GM23338 (cell line): ENCODE measurements around the gene ME1.

ENCODE experiments used
- CREB1 ChIP-seq: fragments of 250-450 bp; sonication (Bioruptor Pico); IDR thresholded peaks from 2 replicates; pipeline ENCODE4 v1.5.0; 2020; ENCODE audit warnings: low read depth, mild to moderate bottlenecking, moderate library complexity
- EZH2 ChIP-seq: fragments of 200-600 bp; sonication (generic); IDR thresholded peaks from one replicate; pipeline ENCODE4 v1.8.0; 2017; ENCODE audit warnings: antibody characterized with exemption, mild to moderate bottlenecking, low read depth; ENCODE audit not compliant: unreplicated experiment
- POLR2AphosphoS5 ChIP-seq: IDR thresholded peaks from 2 replicates; pipeline ENCODE4 v1.6.1; 2016; ENCODE audit warnings: antibody characterized with exemption, low read depth
- ZNF114 ChIP-seq: fragments of 250-450 bp; sonication (Bioruptor Pico); IDR thresholded peaks from 2 replicates; pipeline ENCODE4 v1.5.0; 2020; ENCODE audit warnings: mild to moderate bottlenecking, moderate library complexity
- TF ChIP-seq, protein P1 (sequence below), 2 experiments: fragments of 200-600 bp in 1 of 2; sonication (generic) in 1 of 2; conservative IDR thresholded peaks; 2 replicates each; pipeline versions ENCODE4 v1.5.1 to v1.6.1; 2016 to 2017; ENCODE audit warnings: antibody characterized with exemption in 2 of 2, low read depth in 2 of 2, mild to moderate bottlenecking in 2 of 2, moderate library complexity in 1 of 2

DNA sequence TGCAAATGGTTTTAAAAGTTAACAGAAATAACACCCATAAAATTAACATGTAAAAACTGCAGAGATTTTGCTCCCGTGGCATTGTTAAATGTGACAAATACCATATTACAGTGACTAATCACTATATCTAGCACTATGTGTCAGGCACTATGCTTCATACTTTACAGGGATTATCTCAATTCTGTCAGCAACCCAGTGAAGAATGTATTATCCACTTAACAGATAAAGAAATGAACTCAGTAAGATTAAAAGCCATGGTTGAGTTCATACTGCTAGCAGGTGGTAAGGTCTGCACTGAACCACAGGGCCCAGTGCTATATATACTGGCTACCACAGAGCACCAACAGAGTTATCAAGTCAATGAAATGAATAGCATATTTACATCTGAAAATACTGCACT lies 172.3 kb downstream of the ME1 start:
- TF ChIP-seq, protein P1, sequence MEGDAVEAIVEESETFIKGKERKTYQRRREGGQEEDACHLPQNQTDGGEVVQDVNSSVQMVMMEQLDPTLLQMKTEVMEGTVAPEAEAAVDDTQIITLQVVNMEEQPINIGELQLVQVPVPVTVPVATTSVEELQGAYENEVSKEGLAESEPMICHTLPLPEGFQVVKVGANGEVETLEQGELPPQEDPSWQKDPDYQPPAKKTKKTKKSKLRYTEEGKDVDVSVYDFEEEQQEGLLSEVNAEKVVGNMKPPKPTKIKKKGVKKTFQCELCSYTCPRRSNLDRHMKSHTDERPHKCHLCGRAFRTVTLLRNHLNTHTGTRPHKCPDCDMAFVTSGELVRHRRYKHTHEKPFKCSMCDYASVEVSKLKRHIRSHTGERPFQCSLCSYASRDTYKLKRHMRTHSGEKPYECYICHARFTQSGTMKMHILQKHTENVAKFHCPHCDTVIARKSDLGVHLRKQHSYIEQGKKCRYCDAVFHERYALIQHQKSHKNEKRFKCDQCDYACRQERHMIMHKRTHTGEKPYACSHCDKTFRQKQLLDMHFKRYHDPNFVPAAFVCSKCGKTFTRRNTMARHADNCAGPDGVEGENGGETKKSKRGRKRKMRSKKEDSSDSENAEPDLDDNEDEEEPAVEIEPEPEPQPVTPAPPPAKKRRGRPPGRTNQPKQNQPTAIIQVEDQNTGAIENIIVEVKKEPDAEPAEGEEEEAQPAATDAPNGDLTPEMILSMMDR (conservative IDR thresholded peaks at IDR 0.05; ENCODE audit: low read depth in 2 of 2) = no peak
- TF ChIP-seq EZH2 (no peak), ZNF114 (CRISPR knock-in tag) (no peak), POLR2AphosphoS5 (no peak), CREB1 (no peak)
